ENCODE data around the gene NDUFAF3.
A peak's percentile ranks its signal among the peaks of the same experiment; 100 is the strongest.

NDUFAF3 gene

DNA sequence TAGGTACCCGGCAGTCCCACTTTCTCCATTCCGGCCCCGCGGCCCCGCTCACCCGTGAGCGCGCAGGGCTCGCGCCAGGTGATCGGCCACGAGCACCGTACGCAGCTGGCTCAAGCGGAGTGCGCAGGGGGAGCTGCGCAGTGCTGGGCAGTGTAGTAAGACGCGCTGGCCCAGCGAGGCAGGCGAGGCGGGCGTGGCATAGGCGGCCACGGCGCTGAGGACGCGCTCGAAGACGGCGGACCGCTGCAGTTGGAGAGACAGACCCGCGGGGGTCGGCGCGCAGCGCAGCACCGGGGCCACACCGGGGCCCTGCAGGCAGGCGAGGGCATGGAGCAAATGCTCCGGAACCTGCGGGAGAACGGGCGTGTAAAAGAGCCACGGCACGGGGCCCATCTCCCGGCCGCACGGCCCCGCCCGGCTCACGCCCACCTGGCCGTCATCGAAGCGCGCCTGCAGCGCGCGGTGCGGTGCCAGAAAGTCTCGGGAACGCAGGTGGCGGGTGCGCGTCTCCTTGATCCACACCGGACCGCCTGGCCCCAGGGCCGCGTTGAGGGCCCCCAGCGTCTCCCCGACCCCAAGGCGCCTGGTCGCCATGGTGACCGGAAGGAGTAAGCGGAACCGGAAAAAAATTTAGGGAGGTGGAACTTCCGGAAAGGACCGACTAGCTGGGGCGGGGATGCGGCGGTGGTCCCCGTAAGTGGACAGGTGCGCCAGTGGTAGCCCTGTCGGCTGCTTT lies 3.8 kb upstream of the NDUFAF3 start, which contains the start of gene DALRD3:
TSS of gene DALRD3 (minus strand) at position 610 of the 736 bp plus-strand sequence. CDS start at position 594, 16 bp downstream.
- TF ChIP-seq TAF1 (IDR thresholded peaks at IDR 0.05; ENCODE audit: low read depth, low read length) (peak; percentile 57), POLR2AphosphoS5 (IDR thresholded peaks at IDR 0.05; ENCODE audit: low read depth, low read length) (no peak), SPI1 (IDR thresholded peaks at IDR 0.05; ENCODE audit: low read depth, low read length) (no peak), PAX5 (IDR thresholded peaks at IDR 0.05; ENCODE audit: insufficient read depth, low read length, severe bottlenecking) (no peak), POU2F2 (IDR thresholded peaks at IDR 0.05; ENCODE audit: low read depth, low read length) (peak; percentile 40; the same call in 1 of the 2 replicates), POLR2A (IDR thresholded peaks at IDR 0.05; ENCODE audit: low read depth, low read length) (peak; percentile 68)
- peak; percentile 76 for DNase-seq (ENCODE audit: insufficient read length, low spot score)
- FAIRE-seq, result peak; percentile 92

GRCh38 chr3:49018707-49019006 lies 3.3 kb upstream of the NDUFAF3 start:
- no peak for FAIRE-seq
- TF ChIP-seq TAF1 (IDR thresholded peaks at IDR 0.05; ENCODE audit: low read depth, low read length) (no peak), POU2F2 (IDR thresholded peaks at IDR 0.05; ENCODE audit: low read depth, low read length) (no peak), PAX5 (IDR thresholded peaks at IDR 0.05; ENCODE audit: insufficient read depth, low read length, severe bottlenecking) (no peak), POLR2A (IDR thresholded peaks at IDR 0.05; ENCODE audit: low read depth, low read length) (no peak; the same call in 1 of the 2 replicates), POLR2AphosphoS5 (IDR thresholded peaks at IDR 0.05; ENCODE audit: low read depth, low read length) (no peak), SPI1 (IDR thresholded peaks at IDR 0.05; ENCODE audit: low read depth, low read length) (no peak)
- no peak for DNase-seq (ENCODE audit: insufficient read length, low spot score)

GRCh38 chr3:49019941-49020329 lies 2.0 kb upstream of the NDUFAF3 start:
- no peak for DNase-seq (ENCODE audit: insufficient read length, low spot score)
- TF ChIP-seq POLR2AphosphoS5 (IDR thresholded peaks at IDR 0.05; ENCODE audit: low read depth, low read length) (peak; percentile 20; the same call in 1 of the 2 replicates), SPI1 (IDR thresholded peaks at IDR 0.05; ENCODE audit: low read depth, low read length) (no peak), PAX5 (IDR thresholded peaks at IDR 0.05; ENCODE audit: insufficient read depth, low read length, severe bottlenecking) (no peak), POLR2A (IDR thresholded peaks at IDR 0.05; ENCODE audit: low read depth, low read length) (peak; percentile 47; the same call in 1 of the 2 replicates)
- no peak for FAIRE-seq

GRCh38 chr3:49020330-49021212 lies 1.4 kb upstream of the NDUFAF3 start:
- TF ChIP-seq PAX5 (IDR thresholded peaks at IDR 0.05; ENCODE audit: insufficient read depth, low read length, severe bottlenecking) (no peak), POLR2A (IDR thresholded peaks at IDR 0.05; ENCODE audit: low read depth, low read length) (peak; percentile 64), TAF1 (IDR thresholded peaks at IDR 0.05; ENCODE audit: low read depth, low read length) (peak; percentile 53; the same call in 1 of the 2 replicates), POLR2AphosphoS5 (IDR thresholded peaks at IDR 0.05; ENCODE audit: low read depth, low read length) (peak; percentile 65; the same call in 1 of the 2 replicates), SPI1 (IDR thresholded peaks at IDR 0.05; ENCODE audit: low read depth, low read length) (peak; percentile 76)
- peak; percentile 80 for FAIRE-seq
- peak; percentile 42 for DNase-seq (ENCODE audit: insufficient read length, low spot score)

DNA sequence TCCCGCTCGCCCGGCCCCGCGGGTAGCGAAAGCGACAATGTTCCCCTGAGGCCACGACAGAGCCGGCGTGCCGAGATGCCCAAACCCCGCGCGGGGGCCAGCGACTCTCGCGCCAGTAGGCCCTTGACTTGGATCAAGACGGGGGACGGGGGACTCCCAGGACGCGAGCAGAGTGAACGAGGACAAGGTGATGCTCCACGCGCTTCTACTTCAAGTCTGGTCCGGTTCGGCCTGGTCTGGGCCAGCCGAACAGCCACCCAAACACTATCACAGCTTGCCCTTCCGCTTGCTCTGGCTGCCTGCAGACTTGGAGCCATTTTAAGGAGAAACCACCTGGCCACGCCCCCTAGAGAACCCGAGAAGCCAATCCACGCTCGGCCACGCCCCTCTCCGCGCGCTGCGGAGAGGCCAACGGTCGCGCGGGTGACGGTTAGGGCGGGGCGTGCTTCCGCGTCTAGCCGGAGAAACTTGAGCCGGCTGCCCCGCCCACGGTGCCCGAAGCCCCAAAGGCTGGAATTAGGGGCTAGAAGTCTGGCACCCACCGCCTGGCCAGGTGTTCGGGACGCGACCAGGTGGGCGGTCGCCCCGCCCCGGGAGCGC lies 608 bp upstream of the NDUFAF3 start:
- FAIRE-seq, result no peak

DNA sequence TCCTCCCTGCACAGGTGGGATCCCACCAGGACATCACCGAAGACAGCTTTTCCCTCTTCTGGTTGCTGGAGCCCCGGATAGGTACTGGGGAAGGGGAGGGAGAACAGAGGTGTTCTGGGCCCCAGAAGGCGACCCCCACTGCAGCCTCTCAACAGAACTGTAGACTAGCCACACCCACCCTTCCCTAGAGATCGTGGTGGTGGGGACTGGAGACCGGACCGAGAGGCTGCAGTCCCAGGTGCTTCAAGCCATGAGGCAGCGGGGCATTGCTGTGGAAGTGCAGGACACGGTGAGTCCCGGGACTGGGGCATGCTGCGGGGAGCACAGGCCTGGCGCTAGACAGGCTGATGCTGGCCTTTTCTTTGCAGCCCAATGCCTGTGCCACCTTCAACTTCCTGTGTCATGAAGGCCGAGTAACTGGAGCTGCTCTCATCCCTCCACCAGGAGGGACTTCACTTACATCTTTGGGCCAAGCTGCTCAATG lies 809 bp downstream of the NDUFAF3 start:
- DNase-seq (ENCODE audit: insufficient read length, low spot score), result no peak
- FAIRE-seq, result no peak
- TF ChIP-seq TAF1 (IDR thresholded peaks at IDR 0.05; ENCODE audit: low read depth, low read length) (no peak), PAX5 (IDR thresholded peaks at IDR 0.05; ENCODE audit: insufficient read depth, low read length, severe bottlenecking) (no peak)

More for the DNA sequence above, 608 bp upstream of the NDUFAF3 start:
- no peak for TF ChIP-seq SPI1 (IDR thresholded peaks at IDR 0.05; ENCODE audit: low read depth, low read length)
- peak; percentile 99 for TF ChIP-seq POLR2A (IDR thresholded peaks at IDR 0.05; ENCODE audit: low read depth, low read length)
- peak; percentile 94 for TF ChIP-seq TAF1 (IDR thresholded peaks at IDR 0.05; ENCODE audit: low read depth, low read length)
- peak; percentile 100 for TF ChIP-seq POLR2AphosphoS5 (IDR thresholded peaks at IDR 0.05; ENCODE audit: low read depth, low read length)
- TF ChIP-seq PAX5 (IDR thresholded peaks at IDR 0.05; ENCODE audit: insufficient read depth, low read length, severe bottlenecking), result no peak
- TF ChIP-seq POU2F2 (IDR thresholded peaks at IDR 0.05; ENCODE audit: low read depth, low read length), result peak; percentile 94
- peak; percentile 89 for DNase-seq (ENCODE audit: insufficient read length, low spot score)

- no peak for TF ChIP-seq PAX5 (IDR thresholded peaks at IDR 0.05; ENCODE audit: insufficient read depth, low read length, severe bottlenecking)
- TF ChIP-seq POLR2AphosphoS5 (IDR thresholded peaks at IDR 0.05; ENCODE audit: low read depth, low read length), result no peak
- DNase-seq (ENCODE audit: insufficient read length, low spot score), result no peak
- no peak for FAIRE-seq
Observed at GRCh38 chr3:49023775-49024174, 1.9 kb downstream of the NDUFAF3 start.

GRCh38 chr3:49024449-49024848 lies 2.5 kb downstream of the NDUFAF3 start:
- FAIRE-seq, result no peak
- 0 out of 2 replicates have a peak, but pooled peaks have one; percentile 20 for TF ChIP-seq POLR2AphosphoS5 (IDR thresholded peaks at IDR 0.05; ENCODE audit: low read depth, low read length)
- TF ChIP-seq SPI1 (IDR thresholded peaks at IDR 0.05; ENCODE audit: low read depth, low read length), result no peak

GRCh38 chr3:49025005-49025792 lies 3.3 kb downstream of the NDUFAF3 start:
- TF ChIP-seq POLR2A (IDR thresholded peaks at IDR 0.05; ENCODE audit: low read depth, low read length) (peak; percentile 78), TAF1 (IDR thresholded peaks at IDR 0.05; ENCODE audit: low read depth, low read length) (no peak), POLR2AphosphoS5 (IDR thresholded peaks at IDR 0.05; ENCODE audit: low read depth, low read length) (0 out of 2 replicates have a peak, but pooled peaks have one; percentile 60)
- DNase-seq (ENCODE audit: insufficient read length, low spot score) (no peak), FAIRE-seq (no peak)

More at GRCh38 chr3:49024449-49024848, 2.5 kb downstream of the NDUFAF3 start:
- DNase-seq (ENCODE audit: insufficient read length, low spot score), result no peak
